H4 (cell line): ENCODE measurements around the gene ACSM4. TPM values are rescaled to one million over a fixed set of nuclear protein-coding genes. Genes with fewer than 3 reads are reported as not detected.
"Not testable (repeated sequence)": the region's sequence is repeated elsewhere in the genome, so short reads cannot be mapped to it uniquely, and the experiment has no call there.

Experiments
- DNase-seq: peaks from one replicate; pipeline ENCODE4 v3.0.0-alpha.2; 2015; ENCODE audit warnings: low spot score
- total RNA-seq: library from RNA; depleted of rRNA; stranded (reverse); fragments of >200 nt; shearing (Covaris generic); gene quantifications from 2 replicates; pipeline ENCODE4 v1.2.3, GENCODE V29; 2014; rRNA removed

The ACSM4 gene
- total RNA-seq, result not detected in 2 replicates

GRCh38 chr12:7303772-7304171 lies at the start of gene ACSM4:
TSS of gene ACSM4 (plus strand) at chr12:7304072. CDS start at chr12:7304332, 260 bp downstream.
- no peak for DNase-seq

GRCh38 chr12:7259060-7259459 lies 44.8 kb upstream of the ACSM4 start:
- DNase-seq, result no peak

- no peak for DNase-seq
Observed at GRCh38 chr12:7264538-7264937, 39.3 kb upstream of the ACSM4 start.

- no peak for DNase-seq
Observed at GRCh38 chr12:7265251-7265650, 38.6 kb upstream of the ACSM4 start.

GRCh38 chr12:7269273-7269672 lies 34.6 kb upstream of the ACSM4 start:
- no peak for DNase-seq

- no peak for DNase-seq
Observed at GRCh38 chr12:7271893-7272514, 31.9 kb upstream of the ACSM4 start.

GRCh38 chr12:7275482-7275881 lies 28.4 kb upstream of the ACSM4 start:
- not testable (repeated sequence) for DNase-seq

GRCh38 chr12:7282844-7283243 lies 21.0 kb upstream of the ACSM4 start:
- no peak for DNase-seq

- DNase-seq, result no peak
Observed at GRCh38 chr12:7289743-7290142, 14.1 kb upstream of the ACSM4 start.

GRCh38 chr12:7290588-7290987 lies 13.3 kb upstream of the ACSM4 start:
- not testable (repeated sequence) for DNase-seq

- no peak for DNase-seq
Observed at GRCh38 chr12:7292300-7292699, 11.6 kb upstream of the ACSM4 start.

- DNase-seq, result no peak
Observed at GRCh38 chr12:7293670-7294069, 10.2 kb upstream of the ACSM4 start.

GRCh38 chr12:7295529-7295928 lies 8.3 kb upstream of the ACSM4 start:
- DNase-seq, result no peak

- DNase-seq, result no peak
Observed at GRCh38 chr12:7297865-7298264, 6.0 kb upstream of the ACSM4 start.

- no peak for DNase-seq
Observed at GRCh38 chr12:7302266-7302986, 1.4 kb upstream of the ACSM4 start.

- peak; percentile 62 for DNase-seq
Observed at GRCh38 chr12:7303230-7303629, 642 bp upstream of the ACSM4 start.

GRCh38 chr12:7304456-7304855 lies 584 bp downstream of the ACSM4 start:
- peak; percentile 66 for DNase-seq

- DNase-seq, result no peak
Observed at GRCh38 chr12:7310070-7310469, 6.2 kb downstream of the ACSM4 start.

- DNase-seq, result no peak
Observed at GRCh38 chr12:7319930-7320329, 16.1 kb downstream of the ACSM4 start.

GRCh38 chr12:7321624-7322023 lies 17.8 kb downstream of the ACSM4 start:
- no peak for DNase-seq

- no peak for DNase-seq
Observed at GRCh38 chr12:7322599-7322998, 18.7 kb downstream of the ACSM4 start.

- no peak for DNase-seq
Observed at GRCh38 chr12:7324176-7324575, 20.3 kb downstream of the ACSM4 start.

- DNase-seq, result no peak
Observed at GRCh38 chr12:7327918-7328317, 24.0 kb downstream of the ACSM4 start.

GRCh38 chr12:7337790-7338189 lies 33.9 kb downstream of the ACSM4 start:
- not testable (repeated sequence) for DNase-seq
